Activated CD4-positive, alpha-beta T cell treated with anti-CD3 and anti-CD28 coated beads, Interleukin-2, amount 10 ng/mL, durations not matched to agents 7 days and 5 days (primary cell): ENCODE measurements around the gene SAFB2. TPM values are rescaled to one million over a fixed set of nuclear protein-coding genes. Genes with fewer than 3 reads are reported as not detected.
A peak's percentile ranks its signal among the peaks of the same experiment; 100 is the strongest.

Experiments
- CTCF ChIA-PET: fragments of 350-600 bp; sonication (Branson Sonifier 250); formaldehyde crosslinking; loops from one replicate; lab custom pipeline; 2021; ENCODE audit warnings: antibody characterized with exemption; lab: Charles Lee
- POLR2A ChIA-PET: fragments of 350-600 bp; sonication (Branson Sonifier 250); formaldehyde crosslinking; loops from one replicate; lab custom pipeline; 2021; ENCODE audit warnings: antibody characterized with exemption; lab: Charles Lee
- DNase-seq: peaks from one replicate; pipeline ENCODE4 v3.0.0-alpha.2; 2020
- H3K27ac Mint-ChIP-seq: one replicate; pipeline ENCODE4 v1.8.0; 2021; ENCODE audit warnings: mild to moderate bottlenecking, moderate library complexity, mixed read lengths
- H3K27me3 Mint-ChIP-seq: one replicate; pipeline ENCODE4 v1.8.0; 2021; ENCODE audit warnings: mixed read lengths
- H3K36me3 Mint-ChIP-seq: one replicate; pipeline ENCODE4 v1.8.0; 2021; ENCODE audit warnings: low read depth, mixed read lengths
- H3K4me1 Mint-ChIP-seq: one replicate; pipeline ENCODE4 v1.8.0; 2021; ENCODE audit warnings: mixed read lengths
- H3K4me3 Mint-ChIP-seq: one replicate; pipeline ENCODE4 v1.8.0; 2021; ENCODE audit warnings: mild to moderate bottlenecking, moderate library complexity, mixed read lengths
- H3K9me3 Mint-ChIP-seq: one replicate; pipeline ENCODE4 v1.8.0; 2021; ENCODE audit warnings: mixed read lengths
- total RNA-seq, 2 experiments: library from RNA; stranded (reverse); gene quantifications; one replicate each; pipeline ENCODE4 v1.2.3, GENCODE V29; 2021

Gene SAFB2
- total RNA-seq, 2 experiments from 2014 or later, result 81.0 to 99.6 TPM

DNA sequence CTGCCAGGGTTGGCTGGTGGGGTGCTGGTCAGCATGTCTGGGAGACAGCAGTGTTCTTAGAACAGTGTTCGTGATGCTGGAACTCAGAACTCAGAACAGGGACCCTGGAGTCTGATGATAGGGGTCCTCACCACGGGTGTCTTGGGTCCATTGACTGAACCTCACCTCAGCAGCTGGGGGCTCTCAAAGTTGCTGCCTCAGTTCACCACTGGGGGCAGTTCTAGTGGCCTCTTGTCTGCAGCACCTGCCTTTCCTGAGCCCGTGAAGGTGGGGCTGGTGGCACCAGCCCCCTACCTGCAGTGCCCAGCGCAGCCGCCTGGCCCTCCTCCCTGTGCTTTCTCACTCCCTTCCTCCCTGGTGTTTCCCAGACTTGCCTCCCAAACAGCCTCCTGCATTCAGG, 28.8 kb upstream of the SAFB2 start:
- H3K27me3 Mint-ChIP-seq, result no peaks in the 10 kb centered on the region
- peaks cover 73% of the 10 kb centered on the region for H3K36me3 Mint-ChIP-seq
- H3K27ac Mint-ChIP-seq, result peak overlapping the region; percentile 36
- no peaks in the 10 kb centered on the region for H3K9me3 Mint-ChIP-seq
- ChIA-PET CTCF (interaction anchor here (1.1 kb wide), 1 partner anchor 69 kb away, joined by 3 read pairs; the partner anchor contains the start of genes CATSPERD and LONP1), POLR2A (no interaction called here)
- DNase-seq, result no peak
- H3K4me3 Mint-ChIP-seq, result no peak overlapping the region
- no peaks in the 10 kb centered on the region for H3K4me1 Mint-ChIP-seq

DNA sequence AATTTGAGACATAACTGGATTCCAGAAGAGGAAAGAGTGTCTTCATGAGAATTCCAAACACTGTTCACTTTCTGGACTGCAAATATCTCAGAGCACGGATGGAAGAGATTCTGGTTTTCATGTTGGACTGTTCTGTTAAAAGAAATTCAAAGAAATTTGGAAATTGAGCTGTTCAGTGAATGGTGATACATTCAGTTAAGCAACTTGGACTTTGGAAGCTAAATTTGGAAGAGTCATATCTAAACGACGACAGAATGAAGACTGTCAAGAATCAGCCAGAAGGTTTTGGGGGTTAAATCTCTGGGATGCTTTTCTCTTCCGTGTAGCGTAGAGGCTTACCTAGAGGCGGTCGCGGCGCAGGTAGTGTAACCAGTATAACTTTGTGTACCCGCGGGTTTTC, 25.9 kb upstream of the SAFB2 start:
- ChIA-PET POLR2A (no interaction called here), CTCF (no interaction called here)
- H3K4me1 Mint-ChIP-seq, result no peaks in the 10 kb centered on the region
- H3K36me3 Mint-ChIP-seq, result peaks cover 76% of the 10 kb centered on the region
- no peak overlapping the region for H3K4me3 Mint-ChIP-seq
- H3K27me3 Mint-ChIP-seq, result no peaks in the 10 kb centered on the region
- no peaks in the 10 kb centered on the region for H3K9me3 Mint-ChIP-seq
- H3K27ac Mint-ChIP-seq, result no peak overlapping the region
- DNase-seq, result no peak

DNA sequence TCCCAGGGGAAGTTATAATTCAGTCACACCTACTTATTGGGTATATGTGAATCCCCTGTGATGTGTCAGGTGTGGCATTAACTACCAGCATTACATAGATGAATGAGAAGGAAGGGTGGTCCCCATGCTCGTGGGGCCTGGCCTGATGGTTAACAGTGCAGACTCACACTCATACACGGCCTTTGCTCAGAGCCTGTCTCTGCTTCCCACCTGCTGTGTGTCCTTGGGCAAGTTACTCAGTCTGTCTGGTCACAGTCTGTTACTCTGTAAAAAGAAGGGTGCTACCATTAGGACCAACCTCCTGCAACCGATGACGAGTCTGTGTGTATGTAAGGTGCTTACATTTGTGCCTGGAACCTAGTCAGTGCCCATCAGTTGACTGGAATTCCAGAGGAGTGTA, 24.1 kb upstream of the SAFB2 start:
- H3K27ac Mint-ChIP-seq, result peak overlapping the region; percentile 21
- H3K4me3 Mint-ChIP-seq, result no peak overlapping the region
- ChIA-PET POLR2A (no interaction called here), CTCF (interaction anchor here (0.6 kb wide), 1 partner anchor 41 kb away, joined by 3 read pairs; no protein-coding TSS in a partner anchor)
- H3K4me1 Mint-ChIP-seq, result peaks cover 2% of the 10 kb centered on the region
- peaks cover 75% of the 10 kb centered on the region for H3K36me3 Mint-ChIP-seq
- no peaks in the 10 kb centered on the region for H3K9me3 Mint-ChIP-seq
- DNase-seq, result no peak
- no peaks in the 10 kb centered on the region for H3K27me3 Mint-ChIP-seq

DNA sequence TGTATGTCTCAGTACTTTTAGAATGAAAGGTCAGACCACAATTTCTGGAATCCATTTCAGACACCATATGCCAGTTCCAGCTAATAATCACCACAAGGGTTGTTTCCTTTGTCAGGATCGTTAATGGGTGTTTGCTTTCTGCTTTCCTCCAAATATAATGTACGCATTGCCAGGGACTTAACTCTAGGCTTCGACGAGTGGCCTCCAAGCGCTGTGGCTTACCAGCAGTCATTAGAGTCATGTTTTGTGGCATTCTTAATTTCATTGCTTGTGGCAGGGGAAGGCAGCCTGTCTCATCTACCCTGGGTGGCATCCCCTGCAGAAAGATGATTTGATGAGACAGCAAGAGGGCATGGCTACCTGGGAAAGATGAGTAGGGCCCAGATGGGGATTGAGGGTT, 22.8 kb upstream of the SAFB2 start:
- Mint-ChIP-seq H3K4me1 (peaks cover 6% of the 10 kb centered on the region), H3K27me3 (no peaks in the 10 kb centered on the region), H3K27ac (no peak overlapping the region), H3K4me3 (no peak overlapping the region), H3K9me3 (no peaks in the 10 kb centered on the region), H3K36me3 (peaks cover 72% of the 10 kb centered on the region)
- ChIA-PET CTCF (no interaction called here), POLR2A (no interaction called here)
- no peak for DNase-seq

DNA sequence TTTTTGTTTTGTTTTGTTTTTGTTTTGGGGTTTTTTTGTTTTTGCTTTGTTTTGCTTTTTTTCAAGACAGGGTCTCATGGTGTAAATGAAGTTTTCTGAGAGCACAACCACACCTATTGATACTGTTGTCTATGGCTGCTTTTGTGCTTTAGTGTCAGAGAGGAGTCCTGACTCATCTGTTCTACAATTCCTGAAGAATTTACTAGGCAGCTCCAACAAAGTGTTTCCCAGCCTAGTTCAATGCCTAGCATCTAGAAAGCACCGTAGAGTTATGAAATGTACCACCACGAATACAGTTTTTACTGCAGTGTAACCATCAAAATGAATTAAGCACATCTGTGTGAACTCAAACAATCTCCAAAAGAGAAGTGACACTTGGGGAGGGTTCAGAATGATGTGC, 21.5 kb upstream of the SAFB2 start:
- ChIA-PET POLR2A (no interaction called here), CTCF (no interaction called here)
- no peak overlapping the region for H3K27ac Mint-ChIP-seq
- H3K36me3 Mint-ChIP-seq, result peaks cover 66% of the 10 kb centered on the region
- peaks cover 8% of the 10 kb centered on the region for H3K4me1 Mint-ChIP-seq
- no peaks in the 10 kb centered on the region for H3K27me3 Mint-ChIP-seq
- H3K9me3 Mint-ChIP-seq, result no peaks in the 10 kb centered on the region
- no peak for DNase-seq
- H3K4me3 Mint-ChIP-seq, result no peak overlapping the region

DNA sequence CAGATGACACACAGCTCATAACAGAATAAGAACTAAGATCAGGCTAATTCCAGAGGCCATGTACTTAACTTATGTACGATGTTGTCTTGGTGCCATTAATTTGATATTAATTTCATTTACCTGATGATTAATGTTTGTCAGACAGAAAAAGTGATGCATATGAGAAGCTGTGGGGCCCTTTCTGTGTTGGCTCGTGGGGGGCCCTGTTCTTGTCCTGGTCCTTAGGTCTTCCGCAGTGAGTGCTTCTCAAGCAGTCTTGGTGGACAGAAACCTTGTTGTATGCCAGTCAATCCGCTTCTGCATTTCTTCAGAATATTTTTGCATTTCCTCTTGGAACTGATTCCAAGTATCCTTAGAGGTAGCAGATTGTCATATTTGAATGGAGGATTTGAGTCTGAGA, 20.5 kb upstream of the SAFB2 start:
- no peak overlapping the region for H3K4me3 Mint-ChIP-seq
- no peaks in the 10 kb centered on the region for H3K27me3 Mint-ChIP-seq
- H3K4me1 Mint-ChIP-seq, result peaks cover 8% of the 10 kb centered on the region
- no peak overlapping the region for H3K27ac Mint-ChIP-seq
- DNase-seq, result no peak
- ChIA-PET CTCF (no interaction called here), POLR2A (no interaction called here)
- H3K36me3 Mint-ChIP-seq, result peaks cover 61% of the 10 kb centered on the region
- no peaks in the 10 kb centered on the region for H3K9me3 Mint-ChIP-seq

DNA sequence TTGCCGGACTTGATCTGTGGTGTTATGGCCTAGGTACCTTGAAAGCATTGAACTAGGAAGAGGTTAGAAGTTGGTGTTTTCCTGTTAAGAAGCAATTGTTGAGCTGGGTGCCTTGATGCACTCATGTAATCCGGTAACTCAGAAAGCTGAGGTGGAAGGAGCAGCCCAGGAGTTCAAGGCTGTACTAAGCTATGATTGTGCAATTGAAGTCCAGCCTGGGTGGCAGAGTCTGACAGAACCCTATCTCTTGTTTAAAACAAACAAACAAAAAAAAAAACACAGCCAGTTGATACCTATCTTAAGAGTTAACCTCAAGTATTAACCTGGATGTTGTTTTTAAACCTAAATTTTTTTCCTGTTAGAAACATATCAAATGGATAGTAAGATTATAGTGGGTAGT, 19.6 kb upstream of the SAFB2 start:
- peaks cover 8% of the 10 kb centered on the region for H3K4me1 Mint-ChIP-seq
- POLR2A ChIA-PET, result no interaction called here

DNA sequence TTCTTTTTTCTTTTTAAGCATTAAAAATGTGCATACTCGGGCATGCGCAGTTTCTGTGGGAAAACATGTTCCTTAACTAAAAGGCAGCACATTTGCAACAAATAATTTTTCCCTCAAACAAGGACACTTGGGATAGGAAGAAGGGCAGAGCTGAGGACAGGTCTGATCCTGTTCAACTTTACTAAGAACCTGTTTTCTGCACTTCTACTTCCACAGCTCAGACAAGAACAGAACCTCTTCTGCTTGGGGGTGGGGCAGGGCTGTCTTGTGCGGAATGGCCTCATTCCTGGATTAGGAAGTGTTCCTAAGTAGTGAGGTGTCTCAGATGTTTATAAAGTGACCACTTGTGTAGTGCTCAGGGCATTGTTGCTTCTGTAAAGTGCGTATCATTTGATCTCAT, 18.6 kb upstream of the SAFB2 start:
- ChIA-PET POLR2A (no interaction called here), CTCF (interaction anchor here (0.6 kb wide), 1 partner anchor 136 kb away, joined by 3 read pairs; no protein-coding TSS in a partner anchor)
- Mint-ChIP-seq H3K27ac (no peak overlapping the region), H3K36me3 (peaks cover 45% of the 10 kb centered on the region), H3K4me1 (peaks cover 8% of the 10 kb centered on the region), H3K27me3 (no peaks in the 10 kb centered on the region), H3K4me3 (no peak overlapping the region), H3K9me3 (no peaks in the 10 kb centered on the region)
- DNase-seq, result no peak

More for the DNA sequence above, 19.6 kb upstream of the SAFB2 start:
- no peak for DNase-seq
- Mint-ChIP-seq H3K9me3 (no peaks in the 10 kb centered on the region), H3K4me3 (no peak overlapping the region), H3K27me3 (no peaks in the 10 kb centered on the region), H3K27ac (no peak overlapping the region), H3K36me3 (peaks cover 55% of the 10 kb centered on the region)
- CTCF ChIA-PET, result no interaction called here

DNA sequence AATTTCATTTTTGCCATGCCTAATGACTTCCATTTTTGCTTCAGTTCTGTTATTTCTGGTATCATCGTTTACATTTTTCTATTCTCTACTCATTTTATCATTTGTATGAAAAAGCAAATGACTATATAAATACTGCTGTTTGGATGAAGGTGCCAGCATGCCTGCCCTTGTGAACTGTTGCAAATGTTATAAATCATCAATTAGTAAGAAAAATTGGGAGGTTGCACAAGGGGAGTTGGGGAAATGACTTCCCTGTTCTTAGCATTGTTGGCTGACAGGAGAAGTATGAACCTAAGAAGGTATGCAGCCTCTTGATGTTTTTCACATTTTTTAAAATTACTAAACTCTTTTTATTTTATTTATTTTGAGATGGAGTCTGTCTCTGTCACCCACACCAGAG, 15.4 kb upstream of the SAFB2 start:
- H3K4me1 Mint-ChIP-seq, result peaks cover 19% of the 10 kb centered on the region
- ChIA-PET POLR2A (no interaction called here), CTCF (interaction anchor here (0.6 kb wide), 1 partner anchor 83 kb away, joined by 3 read pairs; no protein-coding TSS in a partner anchor)
- DNase-seq, result no peak
- H3K4me3 Mint-ChIP-seq, result no peak overlapping the region
- H3K27me3 Mint-ChIP-seq, result no peaks in the 10 kb centered on the region
- no peaks in the 10 kb centered on the region for H3K9me3 Mint-ChIP-seq
- H3K27ac Mint-ChIP-seq, result no peak overlapping the region
- H3K36me3 Mint-ChIP-seq, result peaks cover 19% of the 10 kb centered on the region

DNA sequence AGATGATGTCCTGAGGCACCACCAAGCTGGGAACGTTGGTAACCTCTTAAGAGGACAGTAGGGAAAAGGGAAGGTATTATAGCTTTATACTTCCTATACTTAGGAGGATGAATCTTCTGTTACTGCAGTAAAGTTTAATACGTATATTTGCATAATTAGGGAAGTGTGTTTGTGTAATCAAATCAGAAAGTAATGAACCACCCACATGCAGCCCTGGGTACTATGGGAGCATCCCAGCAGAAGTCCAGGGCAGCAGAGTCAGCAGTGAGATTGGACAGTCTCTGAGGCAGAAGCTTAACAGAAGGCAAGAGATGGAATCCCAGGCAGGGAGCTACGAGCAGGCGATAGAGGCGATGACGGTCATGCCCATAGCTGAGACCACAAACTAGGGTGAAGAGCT, 12.9 kb upstream of the SAFB2 start:
- DNase-seq, result no peak
- CTCF ChIA-PET, result interaction anchor here (0.5 to 1.7 kb wide), 2 partner anchors 20 to 54 kb away, joined by 3 to 4 read pairs; partner anchors contain the start of gene RPL36
- Mint-ChIP-seq H3K4me3 (no peak overlapping the region), H3K9me3 (no peaks in the 10 kb centered on the region), H3K4me1 (peaks cover 33% of the 10 kb centered on the region), H3K36me3 (peaks cover 13% of the 10 kb centered on the region), H3K27ac (no peak overlapping the region), H3K27me3 (no peaks in the 10 kb centered on the region)
- POLR2A ChIA-PET, result interaction anchor here (0.5 kb wide), 2 partner anchors 23 to 115 kb away, joined by 3 read pairs; no protein-coding TSS in a partner anchor

DNA sequence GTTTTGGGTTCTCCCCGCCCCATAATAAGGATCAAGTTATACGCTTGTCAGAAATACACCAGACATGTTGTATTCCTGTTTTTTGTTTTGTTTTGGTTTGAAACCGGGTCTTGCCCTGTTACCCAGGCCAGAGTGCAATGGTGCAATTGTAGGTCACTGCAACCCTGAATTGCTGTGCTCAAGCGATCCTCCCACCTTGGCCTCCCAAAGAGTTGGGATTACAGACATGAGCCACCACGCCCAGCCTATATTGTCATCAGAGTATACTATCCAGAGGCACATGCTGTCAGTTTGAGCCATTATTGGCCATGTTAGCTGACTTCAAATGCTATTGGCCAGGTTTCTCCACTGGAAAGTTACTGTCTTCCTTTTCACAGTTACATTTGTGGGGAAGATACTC, 10.1 kb upstream of the SAFB2 start:
- ChIA-PET POLR2A (no interaction called here), CTCF (no interaction called here)
- H3K9me3 Mint-ChIP-seq, result no peaks in the 10 kb centered on the region
- peaks cover 29% of the 10 kb centered on the region for H3K36me3 Mint-ChIP-seq
- H3K4me3 Mint-ChIP-seq, result no peak overlapping the region
- H3K4me1 Mint-ChIP-seq, result peaks cover 55% of the 10 kb centered on the region
- H3K27me3 Mint-ChIP-seq, result no peaks in the 10 kb centered on the region
- DNase-seq, result no peak
- no peak overlapping the region for H3K27ac Mint-ChIP-seq

DNA sequence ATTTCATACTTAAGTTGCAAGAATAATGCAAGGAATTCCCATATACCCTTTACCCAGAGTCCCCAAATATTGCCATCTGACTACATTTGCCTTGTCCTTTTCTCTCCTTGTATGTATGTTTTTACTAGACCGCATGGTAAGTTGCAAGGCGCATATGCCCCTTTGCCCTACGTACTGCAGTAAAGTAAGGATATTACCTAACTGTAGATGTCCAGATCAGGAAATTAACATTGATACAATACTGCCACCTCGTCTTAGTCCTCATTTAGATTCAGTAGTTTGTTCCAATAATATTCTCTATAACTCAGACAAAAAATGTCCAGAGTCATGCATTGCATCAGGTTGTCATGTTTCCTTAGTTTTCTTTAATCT, 9.7 kb upstream of the SAFB2 start:
- Mint-ChIP-seq H3K4me1 (peaks cover 59% of the 10 kb centered on the region), H3K27me3 (no peaks in the 10 kb centered on the region), H3K9me3 (no peaks in the 10 kb centered on the region), H3K4me3 (no peak overlapping the region), H3K27ac (no peak overlapping the region), H3K36me3 (peaks cover 33% of the 10 kb centered on the region)
- POLR2A ChIA-PET, result no interaction called here
- CTCF ChIA-PET, result no interaction called here
- DNase-seq, result no peak

DNA sequence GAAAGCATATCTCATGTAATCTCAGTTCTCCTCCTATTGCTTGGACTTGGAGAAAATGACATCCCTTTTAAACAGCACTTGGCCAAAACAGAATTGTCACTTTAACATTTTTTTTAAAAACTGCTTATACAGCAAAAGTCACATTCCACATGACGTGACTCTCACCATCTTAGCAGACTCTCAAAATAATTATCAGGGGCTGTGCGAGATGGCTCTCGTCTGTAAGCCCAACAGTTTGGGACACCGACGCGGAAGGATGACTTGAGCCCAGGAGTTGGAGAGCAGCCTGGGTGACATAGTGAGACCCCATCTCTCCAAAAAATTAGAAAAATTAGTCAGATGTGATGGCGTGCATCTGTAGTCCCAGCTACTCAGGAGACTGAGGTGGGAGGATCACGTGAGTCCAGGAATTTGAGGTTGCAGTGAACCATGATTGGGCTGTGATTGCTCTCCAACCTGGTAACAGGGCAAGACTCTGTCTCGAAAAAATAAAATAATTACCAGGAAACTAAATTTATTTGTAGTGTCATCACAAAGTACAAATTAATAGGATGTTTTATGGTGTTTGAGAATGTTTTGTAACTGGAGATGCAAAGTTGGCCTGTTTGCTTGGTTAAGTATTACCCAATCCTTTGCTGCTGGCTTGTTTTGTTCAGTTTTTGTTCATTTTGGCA, 9.1 kb upstream of the SAFB2 start:
- Mint-ChIP-seq H3K4me1 (peaks cover 64% of the 10 kb centered on the region), H3K27me3 (no peaks in the 10 kb centered on the region), H3K4me3 (no peak overlapping the region), H3K27ac (no peak overlapping the region), H3K9me3 (no peaks in the 10 kb centered on the region), H3K36me3 (peaks cover 38% of the 10 kb centered on the region)
- POLR2A ChIA-PET, result no interaction called here
- no peak for DNase-seq
- CTCF ChIA-PET, result no interaction called here
